NT2/D1 (cell line): Measurements from ENCODE around the gene NAGPA.

ENCODE experiments used
- DNase-seq: peaks from one replicate; pipeline ENCODE4 v3.0.0-alpha.2; 2011; ENCODE audit warnings: low read depth, low spot score
- H3K27me3 ChIP-seq: 2 replicates; pipeline ENCODE4 v1.6.0; 2011; ENCODE audit warnings: mild to moderate bottlenecking; ENCODE audit not compliant: insufficient read length, insufficient read depth
- H3K36me3 ChIP-seq: 2 replicates; pipeline ENCODE4 v1.6.1; 2011; ENCODE audit warnings: mild to moderate bottlenecking, low read length, mixed read lengths; ENCODE audit not compliant: insufficient read depth, insufficient read length
- H3K4me1 ChIP-seq: 2 replicates; pipeline ENCODE4 v1.5.1; 2011; ENCODE audit not compliant: insufficient read depth, insufficient read length
- H3K4me3 ChIP-seq: 2 replicates; pipeline ENCODE4 v1.5.1; 2011; ENCODE audit warnings: low read depth; ENCODE audit not compliant: insufficient read length
- H3K9ac ChIP-seq: 2 replicates; pipeline ENCODE4 v1.6.0; 2011; ENCODE audit warnings: low read depth; ENCODE audit not compliant: insufficient read length
- H3K9me3 ChIP-seq: 2 replicates; pipeline ENCODE4 v1.5.1; 2011; ENCODE audit warnings: mild to moderate bottlenecking, low read length; ENCODE audit not compliant: insufficient read depth
- SUZ12 ChIP-seq: IDR thresholded peaks from 2 replicates; pipeline ENCODE4 v1.6.1; 2011; ENCODE audit not compliant: insufficient read length, insufficient read depth; ENCODE audit errors: extremely low read depth
- YY1 ChIP-seq: IDR thresholded peaks from 2 replicates; pipeline ENCODE4 v1.6.1; 2011; ENCODE audit not compliant: insufficient read length, insufficient read depth
- ZNF274 ChIP-seq: IDR thresholded peaks from 2 replicates; pipeline ENCODE4 v1.6.1; 2011; ENCODE audit warnings: mild to moderate bottlenecking, low read depth, low read length

The NAGPA gene

DNA sequence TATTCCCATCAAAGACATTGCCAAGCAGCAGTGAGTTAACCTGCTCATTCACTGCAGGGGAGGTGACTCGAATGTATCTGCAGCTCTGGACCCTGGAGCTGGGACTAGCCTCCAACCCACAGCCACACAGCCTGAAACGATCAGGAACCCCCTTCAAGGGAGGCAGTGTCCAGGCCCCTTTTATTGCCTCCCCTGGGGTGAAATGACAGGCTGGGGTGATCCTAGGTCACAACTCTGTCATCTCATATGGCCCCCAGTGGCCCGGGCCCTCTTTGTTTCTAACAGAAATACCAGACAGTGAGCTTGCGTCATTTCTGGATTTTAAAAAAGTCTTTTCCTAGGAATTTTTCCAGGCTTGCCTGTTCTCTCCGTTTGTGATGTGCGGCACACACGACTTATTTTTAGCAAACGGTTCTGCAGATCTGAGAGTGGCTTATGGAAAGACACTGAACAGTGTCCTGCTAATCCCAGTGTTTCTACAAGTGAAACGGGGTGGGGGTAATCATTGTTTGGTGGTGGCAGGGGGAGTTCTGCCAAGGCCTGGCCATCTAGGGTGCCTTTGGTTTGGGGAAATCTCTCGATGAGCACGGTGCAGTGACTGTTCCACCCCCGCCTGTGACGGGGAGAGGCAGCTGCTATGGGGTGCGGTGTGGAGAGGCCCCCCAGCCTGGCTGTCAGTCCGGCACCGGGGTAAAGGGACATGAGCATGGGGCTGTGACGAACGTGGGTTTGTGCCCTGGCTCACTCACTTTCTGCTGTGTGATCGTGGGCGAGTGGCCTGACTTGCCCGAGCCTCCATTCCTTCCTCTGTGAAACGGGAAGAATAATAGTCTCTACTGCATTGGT is 27.2 kb downstream of the NAGPA start:
- Histone ChIP-seq H3K4me3 (no peak overlapping the region), H3K4me1 (peaks cover 20% of the 10 kb centered on the region), H3K9ac (peak overlapping the region; percentile 0), H3K27me3 (no peaks in the 10 kb centered on the region), H3K36me3 (no peaks in the 10 kb centered on the region), H3K9me3 (no peaks in the 10 kb centered on the region)
- no peak for TF ChIP-seq ZNF274
- no peak for DNase-seq

DNA sequence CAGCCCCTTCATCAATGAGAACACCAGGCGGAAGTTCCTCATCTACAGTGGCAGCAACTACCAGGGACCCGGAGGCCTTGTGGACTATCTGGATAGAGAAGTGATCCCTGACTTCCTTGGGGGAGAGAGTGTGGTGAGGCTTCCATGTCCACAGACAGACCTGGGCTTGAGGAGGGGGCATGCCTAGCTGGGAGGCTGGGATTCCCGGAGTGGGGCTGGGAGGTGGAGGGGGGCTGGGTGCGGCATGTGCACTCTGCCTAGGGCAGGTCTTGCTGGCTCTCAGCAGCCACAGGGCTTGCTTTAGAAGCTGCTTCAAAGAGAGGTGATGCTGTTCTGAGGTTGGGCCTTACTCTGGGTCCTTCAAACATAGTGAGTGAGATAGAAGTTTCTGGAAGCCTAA is 27.8 kb downstream of the NAGPA start:
- TF ChIP-seq ZNF274 (no peak), SUZ12 (no peak), YY1 (no peak)
- no peak for DNase-seq
- H3K9me3 ChIP-seq = no peaks in the 10 kb centered on the region
- H3K9ac ChIP-seq = peak overlapping the region; percentile 0
- H3K4me3 ChIP-seq = no peak overlapping the region
- no peaks in the 10 kb centered on the region for H3K27me3 ChIP-seq
- H3K36me3 ChIP-seq = no peaks in the 10 kb centered on the region
- H3K4me1 ChIP-seq = peaks cover 15% of the 10 kb centered on the region

DNA sequence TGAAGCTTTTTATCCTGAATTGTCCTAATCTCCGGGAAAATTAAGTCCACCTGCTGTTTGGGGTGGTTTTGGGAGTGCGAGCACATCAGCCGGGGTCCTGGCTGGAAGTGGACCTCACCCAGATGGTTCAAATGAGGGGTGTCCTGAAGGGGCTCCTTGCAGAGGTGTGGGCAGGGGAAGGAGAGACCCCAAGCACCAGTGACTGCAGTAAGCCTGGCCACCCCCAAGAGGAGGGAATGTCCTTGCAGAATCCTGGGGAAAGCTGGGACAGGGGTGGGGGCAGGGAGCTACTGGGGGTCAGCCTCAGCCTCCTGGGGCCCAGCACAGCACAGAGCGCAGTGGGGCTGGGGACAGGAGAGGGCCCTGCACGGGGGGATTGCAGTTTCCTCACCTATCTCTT is 29.4 kb downstream of the NAGPA start:
- TF ChIP-seq ZNF274 (no peak), YY1 (no peak), SUZ12 (no peak)
- no peak overlapping the region for H3K9ac ChIP-seq
- H3K36me3 ChIP-seq = no peaks in the 10 kb centered on the region
- no peak for DNase-seq
- H3K9me3 ChIP-seq = no peaks in the 10 kb centered on the region
- peaks cover 12% of the 10 kb centered on the region for H3K4me1 ChIP-seq
- no peaks in the 10 kb centered on the region for H3K27me3 ChIP-seq
- no peak overlapping the region for H3K4me3 ChIP-seq

DNA sequence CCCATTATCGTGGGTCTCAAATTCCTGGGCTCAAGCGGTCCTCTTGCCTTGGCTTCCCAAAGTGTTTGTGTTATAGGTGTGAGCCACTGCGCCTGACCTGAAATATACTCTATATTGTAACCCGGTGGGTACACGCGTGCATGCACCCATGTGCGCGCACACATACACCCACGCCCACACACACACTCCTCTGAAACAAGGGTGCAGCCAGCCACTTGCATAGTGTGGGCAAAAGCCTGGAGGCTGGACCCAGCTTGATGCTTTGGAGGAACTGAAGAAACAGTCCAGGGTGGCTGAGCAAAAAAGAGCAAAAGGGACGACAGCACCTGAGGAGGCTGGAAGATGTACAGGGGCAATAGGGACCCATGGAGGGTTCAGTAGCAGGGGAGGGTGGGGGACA is 29.9 kb downstream of the NAGPA start:
- H3K36me3 ChIP-seq = no peaks in the 10 kb centered on the region
- TF ChIP-seq SUZ12 = no peak
- no peak for TF ChIP-seq ZNF274
- TF ChIP-seq YY1 = no peak
- H3K27me3 ChIP-seq = no peaks in the 10 kb centered on the region
- no peaks in the 10 kb centered on the region for H3K9me3 ChIP-seq
- H3K4me3 ChIP-seq = no peak overlapping the region
- DNase-seq = no peak
- H3K9ac ChIP-seq = no peak overlapping the region
- peaks cover 15% of the 10 kb centered on the region for H3K4me1 ChIP-seq

DNA sequence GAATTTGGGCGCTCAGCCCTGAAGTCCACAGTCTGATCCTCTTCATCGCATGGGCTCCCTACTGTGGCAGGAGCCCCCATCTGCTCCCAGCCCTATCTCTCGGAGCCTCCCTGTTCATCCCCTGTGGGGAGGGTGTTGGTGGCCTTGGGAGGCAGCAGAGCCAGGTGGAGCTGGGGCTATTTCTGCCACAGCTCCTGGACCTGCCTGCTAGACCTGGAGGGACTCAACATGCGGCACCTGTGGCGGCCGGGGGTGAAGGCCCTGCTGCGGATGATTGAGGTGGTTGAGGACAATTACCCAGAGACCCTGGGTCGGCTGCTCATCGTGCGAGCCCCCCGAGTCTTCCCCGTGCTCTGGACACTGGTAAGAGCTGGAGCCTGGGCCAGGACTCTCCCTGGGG is 30.5 kb downstream of the NAGPA start:
- no peaks in the 10 kb centered on the region for H3K27me3 ChIP-seq
- no peak overlapping the region for H3K4me3 ChIP-seq
- H3K36me3 ChIP-seq = no peaks in the 10 kb centered on the region
- H3K4me1 ChIP-seq = peaks cover 15% of the 10 kb centered on the region
- no peaks in the 10 kb centered on the region for H3K9me3 ChIP-seq
- no peak for DNase-seq
- TF ChIP-seq SUZ12 = no peak
- TF ChIP-seq ZNF274 = no peak
- TF ChIP-seq YY1 = no peak
- H3K9ac ChIP-seq = no peak overlapping the region

DNA sequence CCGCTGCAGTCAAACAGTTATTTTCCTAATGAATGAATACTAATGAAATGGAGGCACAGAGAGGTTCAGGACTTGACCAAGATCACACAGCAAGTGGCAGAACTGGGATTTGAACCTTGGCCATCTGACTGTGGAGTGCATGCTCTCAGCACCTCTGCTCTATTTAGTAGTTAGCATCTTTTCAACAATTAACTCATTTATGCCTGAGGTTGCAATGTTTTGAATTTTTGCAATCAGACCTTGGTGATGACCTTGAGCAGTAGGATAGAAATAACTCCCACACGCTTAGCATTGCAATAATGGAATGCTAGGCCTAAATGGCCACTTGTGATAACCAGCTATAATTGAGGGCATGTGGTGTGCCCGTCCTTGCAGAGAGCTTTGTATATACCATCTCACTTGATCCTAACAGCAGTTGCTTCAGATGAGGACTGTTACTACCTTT is 31.0 kb downstream of the NAGPA start:
- Histone ChIP-seq H3K9me3 (no peaks in the 10 kb centered on the region), H3K27me3 (no peaks in the 10 kb centered on the region), H3K4me3 (no peak overlapping the region), H3K9ac (no peak overlapping the region), H3K36me3 (no peaks in the 10 kb centered on the region), H3K4me1 (peaks cover 15% of the 10 kb centered on the region)
- DNase-seq = no peak
- no peak for TF ChIP-seq YY1
- no peak for TF ChIP-seq SUZ12
- TF ChIP-seq ZNF274 = no peak

DNA sequence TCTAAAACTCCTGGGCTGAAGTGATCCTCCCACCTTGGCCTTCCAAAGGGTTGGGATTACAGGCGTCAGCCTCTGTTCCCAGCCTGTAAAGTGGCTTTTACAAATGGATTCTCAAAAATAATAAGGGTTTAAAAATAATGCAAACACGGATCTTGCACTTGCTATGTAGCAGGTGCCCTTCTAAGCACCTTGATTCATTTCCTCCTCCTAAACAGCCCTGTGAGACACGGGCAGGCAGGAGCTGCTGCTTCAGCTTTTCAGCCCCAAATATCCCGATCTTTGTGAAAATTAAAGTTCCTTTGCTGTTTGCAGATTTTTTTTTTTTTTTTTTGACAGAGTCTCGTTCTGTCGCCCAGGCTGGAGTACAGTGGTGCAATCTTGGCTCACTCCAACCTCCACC is 31.7 kb downstream of the NAGPA start:
- H3K36me3 ChIP-seq = no peaks in the 10 kb centered on the region
- no peaks in the 10 kb centered on the region for H3K27me3 ChIP-seq
- no peaks in the 10 kb centered on the region for H3K9me3 ChIP-seq
- no peak for TF ChIP-seq ZNF274
- TF ChIP-seq YY1 = no peak
- TF ChIP-seq SUZ12 = no peak
- no peak overlapping the region for H3K9ac ChIP-seq
- H3K4me3 ChIP-seq = no peak overlapping the region
- no peak for DNase-seq
- H3K4me1 ChIP-seq = peaks cover 12% of the 10 kb centered on the region
